ENCODE results near the gene TMED9. TPM values are rescaled to one million over a fixed set of nuclear protein-coding genes. Genes with fewer than 3 reads are reported as not detected.

Gene TMED9
- total RNA-seq, 1 experiment from 2014 or later, result 156 TPM

GRCh38 chr5:177593511-177593910 is 1.5 kb downstream of the TMED9 start:
- H3K9me3 ChIP-seq (ENCODE audit: control insufficient read depth, low read depth, low read length), result no peaks in the 10 kb centered on the region
- no peaks in the 10 kb centered on the region; the same call in 1 of the 2 replicates for H3K27me3 ChIP-seq (ENCODE audit: insufficient read depth, low read length)
- H3K9ac ChIP-seq (ENCODE audit: extremely low read depth, insufficient read length, low read length), result no peak overlapping the region
- H3K4me3 Mint-ChIP-seq, result peak overlapping the region; percentile 96 to 100
- H2BK20ac ChIP-seq (ENCODE audit: low read depth, low read length, poor library complexity, severe bottlenecking), result no peak overlapping the region
- no peak overlapping the region for H2BK15ac ChIP-seq (ENCODE audit: low read depth, low read length)
- H2AFZ ChIP-seq (ENCODE audit: low read length), result no peak overlapping the region
- H3K23me2 ChIP-seq (ENCODE audit: insufficient read length, low read depth, low read length, poor library complexity, severe bottlenecking), result peaks cover 6% of the 10 kb centered on the region
- no peak overlapping the region for H2BK12ac ChIP-seq (ENCODE audit: insufficient read length, low read depth, low read length)
- no peak for TF ChIP-seq CTCF (conservative IDR thresholded peaks at IDR 0.05)
- no peak overlapping the region for H3K4me2 ChIP-seq (ENCODE audit: insufficient read depth, insufficient read length, low read length)
- H2BK120ac ChIP-seq (ENCODE audit: low read depth, low read length, poor library complexity, severe bottlenecking), result no peak overlapping the region
- no peaks in the 10 kb centered on the region for H3K79me1 ChIP-seq (ENCODE audit: insufficient read depth, low read depth, low read length, poor library complexity, severe bottlenecking)
- no peak overlapping the region for H4K91ac ChIP-seq (ENCODE audit: insufficient read length, low read depth, low read length)
- no peak overlapping the region for H3K56ac ChIP-seq (ENCODE audit: insufficient read length, low read depth, low read length)
- H3K4me1 ChIP-seq (ENCODE audit: insufficient read depth, low read length), result no peaks in the 10 kb centered on the region
- H2AK5ac ChIP-seq (ENCODE audit: insufficient read length, low read length), result no peak overlapping the region
- no peak overlapping the region for H3K27ac Mint-ChIP-seq
- DNase-seq, result no peak
- H3K27ac ChIP-seq (ENCODE audit: insufficient read length, low read depth, low read length), result no peak overlapping the region
- H3K9me3 Mint-ChIP-seq, result no peaks in the 10 kb centered on the region; a peak in 1 of 5 replicates
- H3K79me2 ChIP-seq (ENCODE audit: insufficient read depth, low read length), result no peaks in the 10 kb centered on the region
- WGBS (ENCODE audit: extremely low coverage, insufficient read length, low lambda C conversion rate), result no CpG with 5 or more reads among the region's 3 CpGs
- H3K4ac ChIP-seq (ENCODE audit: low read depth, low read length), result no peak overlapping the region
- peaks cover 25 to 46% (median 39%) of the 10 kb centered on the region in 3 experiments for H3K36me3 Mint-ChIP-seq (ENCODE audit: insufficient read depth in 1 of 3, low read depth in 3 of 3)
- peaks cover 23% of the 10 kb centered on the region for H3K27me3 Mint-ChIP-seq (ENCODE audit: low read depth)
- no peak overlapping the region for H3K18ac ChIP-seq (ENCODE audit: insufficient read length, low read depth, low read length)
- no peak overlapping the region for H3K14ac ChIP-seq (ENCODE audit: insufficient read depth, low read length)
- H4K20me1 ChIP-seq (ENCODE audit: control insufficient read depth, insufficient read depth, insufficient read length), result no peaks in the 10 kb centered on the region
- H3K23ac ChIP-seq (ENCODE audit: insufficient read length, low read depth, low read length), result no peak overlapping the region
- H4K5ac ChIP-seq (ENCODE audit: insufficient read length, low read depth, low read length), result no peak overlapping the region
- H3K4me1 Mint-ChIP-seq, result peaks cover 4 to 9% of the 10 kb centered on the region in 2 experiments
- no peak overlapping the region for H2BK5ac ChIP-seq (ENCODE audit: insufficient read length, low read length)
- H4K8ac ChIP-seq (replicated peaks; ENCODE audit: insufficient read length, low read depth, low read length), result no peak overlapping the region
- H3T11ph ChIP-seq (ENCODE audit: low read length), result no peak overlapping the region
